AG09309 (cell line): ENCODE results near the gene PRKAG1.

Experiments used
- DNase-seq: peaks from one replicate; pipeline ENCODE4 v3.0.0-alpha.2; 2010; ENCODE audit warnings: low read depth
- H3K4me3 ChIP-seq: 2 replicates; pipeline ENCODE4 v1.5.1; 2011; ENCODE audit warnings: mild to moderate bottlenecking, low read depth, low read length, moderate library complexity; ENCODE audit not compliant: control insufficient read depth
- TF ChIP-seq, protein P1 (sequence below): IDR thresholded peaks from 2 replicates; pipeline ENCODE4 v1.5.1; 2011; ENCODE audit warnings: mild to moderate bottlenecking, low read depth, low read length, inconsistent platforms; ENCODE audit not compliant: insufficient read depth, control insufficient read depth; ENCODE audit errors: missing control alignments

Gene PRKAG1

DNA sequence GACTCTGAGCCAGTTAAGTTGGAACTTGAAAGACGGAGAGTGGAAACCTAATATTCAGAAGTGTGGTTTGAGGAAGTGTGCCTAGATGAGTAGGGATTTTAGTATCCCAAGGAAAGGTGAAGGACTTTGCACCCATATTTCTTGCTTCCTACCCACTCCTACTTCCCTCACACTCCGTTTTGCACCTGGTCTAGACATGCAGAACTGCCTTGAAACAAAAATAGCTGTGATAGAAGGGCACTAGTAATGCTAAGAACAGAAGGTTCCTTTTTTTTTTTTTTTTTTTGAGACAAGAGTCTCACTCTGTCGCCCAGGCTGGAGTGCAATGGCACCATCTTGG is 60.6 kb downstream of the PRKAG1 start:
- no peak for DNase-seq

DNA sequence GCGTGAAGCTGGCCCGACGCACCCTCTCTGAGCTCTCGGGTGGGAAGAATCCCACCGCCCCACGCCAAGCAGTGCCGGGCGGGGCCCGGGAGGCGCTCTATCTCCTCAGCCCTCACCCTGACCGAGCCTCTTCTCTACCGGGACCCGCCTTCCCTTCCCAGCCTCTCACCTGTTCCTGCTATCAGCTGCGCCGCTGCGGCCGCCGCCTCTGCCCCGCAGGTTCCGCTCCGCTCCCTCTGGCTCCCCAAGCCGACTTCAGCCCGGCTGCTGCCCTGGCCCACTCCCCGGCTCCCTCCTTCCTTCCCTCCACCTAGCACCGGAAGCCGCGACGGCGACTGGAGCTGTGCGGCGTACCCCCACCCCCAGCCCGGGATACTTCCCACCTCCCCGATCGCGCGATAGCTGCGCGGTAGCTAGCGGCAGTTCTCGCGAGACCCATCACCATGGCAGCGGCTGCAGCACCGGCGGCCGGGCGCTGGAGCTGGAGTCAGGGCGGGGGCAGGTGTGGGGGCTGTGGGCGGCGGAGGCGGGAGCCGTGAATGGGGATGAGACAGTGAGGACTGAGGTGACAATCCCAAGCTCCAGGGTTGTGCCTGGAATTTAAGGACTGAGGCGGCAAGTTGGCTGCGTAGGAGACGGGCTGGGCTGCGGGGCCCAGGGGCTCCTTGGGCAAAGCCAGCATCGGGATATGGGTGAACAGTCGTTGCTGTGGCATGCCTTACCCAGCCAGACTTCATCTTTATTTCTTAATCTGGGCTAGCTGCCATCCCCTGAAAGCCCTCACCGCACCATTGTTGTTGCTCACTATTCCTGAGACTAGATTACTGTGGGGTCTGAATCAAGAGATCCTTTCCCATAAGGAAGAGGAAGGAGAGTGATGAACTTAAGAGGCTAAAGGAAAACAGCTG is 61.2 kb downstream of the PRKAG1 start, which contains the start of gene ARF3:
Gene ARF3, minus strand, starts transcription at position 347 of the 908 bp plus-strand sequence. CDS start 16,392 bp downstream, outside the sequence.
- H3K4me3 ChIP-seq, result peak within 1 kb of the TSS; percentile 76
- TF ChIP-seq, protein P1, sequence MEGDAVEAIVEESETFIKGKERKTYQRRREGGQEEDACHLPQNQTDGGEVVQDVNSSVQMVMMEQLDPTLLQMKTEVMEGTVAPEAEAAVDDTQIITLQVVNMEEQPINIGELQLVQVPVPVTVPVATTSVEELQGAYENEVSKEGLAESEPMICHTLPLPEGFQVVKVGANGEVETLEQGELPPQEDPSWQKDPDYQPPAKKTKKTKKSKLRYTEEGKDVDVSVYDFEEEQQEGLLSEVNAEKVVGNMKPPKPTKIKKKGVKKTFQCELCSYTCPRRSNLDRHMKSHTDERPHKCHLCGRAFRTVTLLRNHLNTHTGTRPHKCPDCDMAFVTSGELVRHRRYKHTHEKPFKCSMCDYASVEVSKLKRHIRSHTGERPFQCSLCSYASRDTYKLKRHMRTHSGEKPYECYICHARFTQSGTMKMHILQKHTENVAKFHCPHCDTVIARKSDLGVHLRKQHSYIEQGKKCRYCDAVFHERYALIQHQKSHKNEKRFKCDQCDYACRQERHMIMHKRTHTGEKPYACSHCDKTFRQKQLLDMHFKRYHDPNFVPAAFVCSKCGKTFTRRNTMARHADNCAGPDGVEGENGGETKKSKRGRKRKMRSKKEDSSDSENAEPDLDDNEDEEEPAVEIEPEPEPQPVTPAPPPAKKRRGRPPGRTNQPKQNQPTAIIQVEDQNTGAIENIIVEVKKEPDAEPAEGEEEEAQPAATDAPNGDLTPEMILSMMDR, result no peak

More for the DNA sequence above, 60.6 kb downstream of the PRKAG1 start:
- TF ChIP-seq, protein P1, result no peak
- peak overlapping the region; percentile 76 for H3K4me3 ChIP-seq

DNA sequence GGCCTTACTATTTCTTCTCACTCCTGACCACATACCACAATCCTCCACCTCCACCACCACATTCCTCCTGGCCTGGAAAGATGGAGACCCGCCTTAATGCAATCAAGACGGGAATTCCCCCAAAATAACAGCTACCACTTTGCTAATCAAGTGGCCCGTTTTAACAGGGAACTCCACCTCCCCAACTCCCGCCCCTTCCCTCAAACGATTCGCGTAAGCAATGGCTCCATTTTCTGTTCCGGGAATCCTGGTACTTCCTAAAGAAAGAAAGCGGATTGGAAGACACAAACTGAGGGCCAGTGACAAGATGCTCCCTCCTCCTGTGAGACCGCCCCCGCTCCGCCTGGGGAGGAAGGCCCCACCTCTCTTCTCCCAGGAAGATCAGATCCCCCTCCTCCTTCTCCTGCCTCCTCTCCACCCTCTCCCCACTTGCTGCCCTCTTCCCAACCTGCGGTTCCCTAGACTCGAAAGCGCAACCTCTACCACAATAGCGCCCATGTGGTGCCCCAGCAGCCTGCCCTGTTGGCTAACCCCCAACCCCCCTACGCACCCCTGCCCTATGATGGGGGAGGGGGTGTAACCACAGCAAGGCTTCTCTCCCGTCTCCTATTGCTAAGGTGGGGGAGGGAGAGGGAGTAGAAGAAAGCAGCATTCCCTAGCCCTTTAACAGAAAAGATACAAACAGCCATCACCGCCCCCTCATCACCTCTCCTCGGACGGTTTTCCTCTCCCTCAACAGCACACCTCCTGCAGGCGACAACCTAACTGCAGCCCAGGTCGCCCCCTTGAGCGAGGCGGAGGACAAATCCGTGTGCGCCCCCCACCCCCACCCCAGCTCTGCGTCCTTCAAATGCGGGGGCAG is 62.1 kb downstream of the PRKAG1 start:
- DNase-seq, result peak; percentile 84
- H3K4me3 ChIP-seq, result peak overlapping the region; percentile 76
- TF ChIP-seq, protein P1, result no peak

More for the DNA sequence above, 61.2 kb downstream of the PRKAG1 start, which contains the start of gene ARF3:
- DNase-seq, result peak; percentile 69

DNA sequence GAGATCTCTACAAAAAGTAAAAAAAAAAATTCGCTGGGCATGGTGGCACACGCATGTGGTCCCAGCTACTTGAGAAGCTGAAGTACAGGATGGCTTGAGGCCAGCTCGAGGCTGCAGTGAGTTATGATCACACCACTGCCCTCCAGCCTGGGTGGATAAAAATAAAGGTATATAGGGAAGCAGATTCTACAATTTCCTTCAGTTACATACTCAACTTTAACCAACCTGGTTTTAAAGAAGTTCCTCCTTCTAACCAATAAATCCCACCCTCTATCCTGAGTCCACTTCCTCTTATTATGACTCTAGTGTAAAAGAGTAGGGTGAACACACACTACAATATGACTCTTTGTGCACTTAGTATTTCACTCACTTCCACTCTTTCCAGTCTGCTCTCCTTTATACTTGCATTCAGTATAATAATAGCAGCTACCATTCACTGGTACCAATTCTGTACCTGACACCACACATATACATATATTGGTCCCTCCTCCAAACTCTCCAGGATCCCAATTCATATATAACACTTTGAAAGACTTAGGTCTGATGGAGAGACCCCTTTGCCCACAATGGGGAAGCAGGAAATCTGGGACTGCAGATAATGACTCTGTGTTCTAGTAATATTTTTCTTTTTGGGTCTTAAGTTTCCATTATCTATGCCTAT is 63.6 kb downstream of the PRKAG1 start:
- no peak for DNase-seq
- H3K4me3 ChIP-seq, result no peak overlapping the region
- TF ChIP-seq, protein P1, result no peak

DNA sequence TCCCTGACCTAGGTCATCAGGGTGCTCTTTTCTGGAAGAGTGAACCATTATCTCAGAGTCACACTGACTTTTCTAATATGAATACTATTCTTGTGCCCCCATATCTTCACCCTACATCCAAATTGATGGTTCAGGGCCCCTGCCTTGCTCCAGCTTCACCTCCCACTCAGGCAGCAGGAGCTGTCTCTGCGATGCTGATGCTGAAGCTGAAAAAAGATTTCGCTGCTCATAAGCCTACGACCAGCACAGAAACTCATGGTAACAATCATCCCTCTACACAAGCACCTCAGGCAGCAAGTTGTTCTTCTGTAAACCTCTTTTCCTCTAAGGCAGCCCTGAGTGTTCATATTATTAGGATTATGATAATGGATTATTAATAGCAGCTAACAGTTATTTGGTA is 64.5 kb downstream of the PRKAG1 start:
- no peak for DNase-seq
- TF ChIP-seq, protein P1, result no peak
- no peak overlapping the region for H3K4me3 ChIP-seq

DNA sequence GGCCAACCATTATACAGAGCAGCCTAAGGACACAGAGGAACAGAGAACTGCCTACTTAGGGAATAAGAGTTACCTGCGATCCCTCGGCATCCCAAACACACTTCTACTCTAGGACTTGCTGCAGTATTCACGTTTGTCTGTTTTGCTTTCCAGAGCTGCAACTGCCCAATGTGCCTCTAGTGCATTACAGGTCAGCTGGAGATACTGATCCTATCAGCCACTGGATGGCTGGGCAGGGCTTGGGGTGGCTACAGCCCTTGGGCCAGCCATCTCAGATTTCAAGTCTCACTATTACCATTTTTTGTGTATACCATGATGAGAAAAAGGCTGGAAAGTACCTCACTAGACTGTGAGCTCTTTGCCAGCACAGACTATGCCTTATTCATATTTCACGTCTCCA is 65.9 kb downstream of the PRKAG1 start:
- TF ChIP-seq, protein P1, result no peak
- no peak for DNase-seq
- H3K4me3 ChIP-seq, result no peak overlapping the region
